Left ventricle myocardium inferior (tissue), 1 donor: Measurements from ENCODE around the gene RPS16. TPM values are rescaled to one million over a fixed set of nuclear protein-coding genes. Genes with fewer than 3 reads are reported as not detected.
A peak's percentile ranks its signal among the peaks of the same experiment; 100 is the strongest.

Source experiments
- DNase-seq: peaks from one replicate; pipeline ENCODE4 v3.0.0-alpha.2; 2020
- H3K27ac ChIP-seq: fragments of 200-600 bp; replicated peaks from 2 replicates; pipeline ENCODE4 v1.8.0; 2021
- H3K27me3 ChIP-seq: fragments of 200-600 bp; 2 replicates; pipeline ENCODE4 v1.8.0; 2021; ENCODE audit warnings: low read depth
- H3K36me3 ChIP-seq: fragments of 200-600 bp; 2 replicates; pipeline ENCODE4 v1.8.0; 2021
- H3K4me1 ChIP-seq: fragments of 200-600 bp; 2 replicates; pipeline ENCODE4 v1.8.0; 2021
- H3K4me3 ChIP-seq: fragments of 200-600 bp; 2 replicates; pipeline ENCODE4 v1.8.0; 2021; ENCODE audit warnings: mild to moderate bottlenecking, moderate library complexity
- H3K9me3 ChIP-seq: fragments of 200-600 bp; replicated peaks from 2 replicates; pipeline ENCODE4 v1.8.0; 2021
- intact Hi-C: fragments of 100-400 bp; cut with micrococcal nuclease; formaldehyde crosslinking; loops from one replicate; pipeline ENCODE4 v1.11.0; 2022
- total RNA-seq: library from RNA; stranded (reverse); fragmentation: NEBNext Ultra II Directional; extraction: Animal tissue kit (Norgen Biotek cat#: 25700); gene quantifications from one replicate; pipeline ENCODE4 v1.2.1, GENCODE V29; 2021
- TF ChIP-seq, protein P1 (sequence below): fragments of 200-600 bp; IDR thresholded peaks from 2 replicates; pipeline ENCODE4 v1.8.0; 2021; ENCODE audit warnings: antibody characterized with exemption, mild to moderate bottlenecking, borderline replicate concordance
- donor health status: DM: no; HTN: yes; CAD: no; lungs with severe emphysema.

Gene RPS16
- total RNA-seq, 1 donor from 2014 or later: 1,107 TPM

DNA sequence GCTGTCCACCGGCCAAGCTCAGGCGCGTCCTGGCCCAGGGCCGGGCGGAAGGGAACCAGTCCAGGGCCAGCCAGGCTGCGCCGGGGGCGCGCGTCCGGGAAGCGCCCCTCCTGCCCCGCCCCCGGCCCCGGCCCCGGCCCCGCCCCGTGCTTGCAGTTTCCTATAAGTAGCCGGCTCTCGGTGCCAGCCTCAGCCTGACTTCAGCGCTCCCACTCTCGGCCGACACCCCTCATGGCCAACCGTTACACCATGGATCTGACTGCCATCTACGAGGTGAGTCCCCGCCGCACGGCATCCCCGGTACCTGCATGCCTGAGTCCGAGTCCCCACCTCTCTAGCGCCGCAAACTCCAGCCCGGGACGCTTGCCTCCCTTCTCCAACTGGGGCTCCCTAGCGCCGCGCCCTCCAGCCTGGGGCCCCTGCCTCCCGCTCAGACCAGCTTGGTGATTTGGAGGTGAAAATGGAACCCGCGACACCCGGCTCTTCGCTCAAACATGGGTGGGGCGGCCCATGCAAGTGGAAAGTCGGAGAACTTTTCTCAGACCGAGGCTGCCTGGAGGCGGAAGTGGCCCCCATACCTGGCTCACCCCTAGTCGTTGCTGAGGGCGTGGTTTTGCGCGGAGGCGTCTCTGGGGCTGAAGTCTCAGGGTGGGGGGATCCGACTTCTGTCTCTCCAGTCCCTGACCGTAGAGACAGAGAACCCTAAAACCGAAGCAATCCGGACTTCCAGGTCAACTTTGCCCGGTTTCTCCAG is 28.9 kb downstream of the RPS16 start, which contains the start of gene ZFP36:
Gene ZFP36, plus strand, starts transcription at position 192 of the 754 bp plus-strand sequence. Its CDS starts 58 bp downstream, at position 250.
- Histone ChIP-seq H3K36me3 (peaks cover 16% of the 10 kb centered on the region), H3K4me3 (peak within 1 kb of the TSS; percentile 87), H3K27me3 (no peaks in the 10 kb centered on the region), H3K9me3 (no peaks in the 10 kb centered on the region), H3K4me1 (peaks cover 91% of the 10 kb centered on the region), H3K27ac (peak within 1 kb of the TSS; percentile 99)
- intact Hi-C loops: no loop called here
- TF ChIP-seq, protein P1, sequence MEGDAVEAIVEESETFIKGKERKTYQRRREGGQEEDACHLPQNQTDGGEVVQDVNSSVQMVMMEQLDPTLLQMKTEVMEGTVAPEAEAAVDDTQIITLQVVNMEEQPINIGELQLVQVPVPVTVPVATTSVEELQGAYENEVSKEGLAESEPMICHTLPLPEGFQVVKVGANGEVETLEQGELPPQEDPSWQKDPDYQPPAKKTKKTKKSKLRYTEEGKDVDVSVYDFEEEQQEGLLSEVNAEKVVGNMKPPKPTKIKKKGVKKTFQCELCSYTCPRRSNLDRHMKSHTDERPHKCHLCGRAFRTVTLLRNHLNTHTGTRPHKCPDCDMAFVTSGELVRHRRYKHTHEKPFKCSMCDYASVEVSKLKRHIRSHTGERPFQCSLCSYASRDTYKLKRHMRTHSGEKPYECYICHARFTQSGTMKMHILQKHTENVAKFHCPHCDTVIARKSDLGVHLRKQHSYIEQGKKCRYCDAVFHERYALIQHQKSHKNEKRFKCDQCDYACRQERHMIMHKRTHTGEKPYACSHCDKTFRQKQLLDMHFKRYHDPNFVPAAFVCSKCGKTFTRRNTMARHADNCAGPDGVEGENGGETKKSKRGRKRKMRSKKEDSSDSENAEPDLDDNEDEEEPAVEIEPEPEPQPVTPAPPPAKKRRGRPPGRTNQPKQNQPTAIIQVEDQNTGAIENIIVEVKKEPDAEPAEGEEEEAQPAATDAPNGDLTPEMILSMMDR: no peak
- DNase-seq: peak; percentile 91

DNA sequence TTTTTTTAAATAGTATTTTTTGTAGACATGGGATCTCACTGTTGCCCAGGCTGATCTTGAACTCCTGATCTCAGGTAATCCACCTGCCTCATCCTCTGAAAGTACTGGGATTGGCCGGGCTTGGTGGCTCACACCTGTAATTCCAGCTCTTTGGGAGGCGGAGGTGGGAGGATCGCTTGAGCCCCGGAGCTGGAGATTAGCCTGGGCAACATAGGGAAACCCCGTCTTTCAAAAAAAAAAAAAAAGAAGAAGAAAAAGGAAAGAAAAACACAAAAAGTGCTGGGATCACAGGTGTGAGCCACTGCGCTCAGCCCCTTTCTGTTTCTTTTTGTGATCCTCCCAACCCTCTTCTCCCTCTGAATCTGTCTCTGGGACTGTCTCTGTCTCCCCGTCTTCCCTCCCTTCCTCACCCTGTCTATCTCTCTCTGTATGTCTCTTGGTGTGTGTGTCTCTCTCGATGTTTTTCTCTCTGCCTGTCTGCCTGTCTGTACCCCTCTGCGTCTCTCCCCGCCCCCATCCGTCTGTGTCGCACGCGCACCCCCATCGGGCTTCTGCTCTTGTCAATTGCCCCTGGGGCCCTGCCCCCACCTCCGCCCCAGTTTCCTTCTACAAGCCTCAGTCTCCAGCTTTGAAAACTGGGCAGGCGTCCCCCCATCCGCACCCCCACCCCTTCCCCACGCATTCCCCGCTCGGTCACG is 29.6 kb downstream of the RPS16 start:
- Histone ChIP-seq H3K36me3 (peaks cover 16% of the 10 kb centered on the region), H3K4me1 (peaks cover 92% of the 10 kb centered on the region), H3K27me3 (no peaks in the 10 kb centered on the region), H3K9me3 (no peaks in the 10 kb centered on the region), H3K4me3 (peak overlapping the region; percentile 87), H3K27ac (peak overlapping the region; percentile 99)
- DNase-seq: no peak
- intact Hi-C loops: no loop called here
- TF ChIP-seq, protein P1: no peak

DNA sequence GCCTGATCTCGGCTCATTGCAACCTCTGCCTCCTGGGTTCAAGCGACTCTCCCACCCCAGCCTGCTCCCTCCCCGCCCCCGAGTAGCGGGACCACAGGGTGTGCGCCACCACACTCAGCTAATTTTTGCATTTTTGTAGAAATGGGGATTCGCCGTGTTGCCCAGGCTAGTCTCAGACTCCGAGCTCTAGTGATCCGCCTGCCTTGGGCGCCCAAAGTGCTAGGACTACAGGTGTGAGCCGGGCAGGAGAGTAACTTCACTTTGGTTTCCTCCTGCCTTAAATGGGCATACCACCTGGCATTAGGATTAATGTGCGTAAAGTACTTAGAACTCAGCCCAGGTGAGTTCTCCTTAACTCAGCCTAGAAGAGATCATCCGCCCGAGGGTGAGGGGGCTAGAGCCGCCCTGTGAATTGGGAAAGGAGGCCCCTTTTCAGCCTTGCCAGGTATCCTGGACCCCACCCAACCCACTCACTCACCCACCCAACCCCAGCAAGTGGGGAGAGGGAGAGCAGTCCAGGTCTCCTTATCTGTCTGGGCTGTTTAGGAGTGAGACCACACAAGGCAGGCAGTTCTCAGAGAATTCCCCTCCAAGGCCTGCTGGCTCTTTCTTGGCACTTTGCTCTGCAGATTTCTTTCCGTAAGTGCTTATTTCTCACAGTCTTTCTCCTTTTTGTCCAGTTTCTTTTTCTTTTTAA is 30.3 kb downstream of the RPS16 start:
- Histone ChIP-seq H3K36me3 (peaks cover 16% of the 10 kb centered on the region), H3K27me3 (no peaks in the 10 kb centered on the region), H3K27ac (peak overlapping the region; percentile 99), H3K4me3 (peak overlapping the region; percentile 87), H3K4me1 (peaks cover 86% of the 10 kb centered on the region), H3K9me3 (no peaks in the 10 kb centered on the region)
- no peak for DNase-seq
- TF ChIP-seq, protein P1: no peak
- intact Hi-C loops: no loop called here

DNA sequence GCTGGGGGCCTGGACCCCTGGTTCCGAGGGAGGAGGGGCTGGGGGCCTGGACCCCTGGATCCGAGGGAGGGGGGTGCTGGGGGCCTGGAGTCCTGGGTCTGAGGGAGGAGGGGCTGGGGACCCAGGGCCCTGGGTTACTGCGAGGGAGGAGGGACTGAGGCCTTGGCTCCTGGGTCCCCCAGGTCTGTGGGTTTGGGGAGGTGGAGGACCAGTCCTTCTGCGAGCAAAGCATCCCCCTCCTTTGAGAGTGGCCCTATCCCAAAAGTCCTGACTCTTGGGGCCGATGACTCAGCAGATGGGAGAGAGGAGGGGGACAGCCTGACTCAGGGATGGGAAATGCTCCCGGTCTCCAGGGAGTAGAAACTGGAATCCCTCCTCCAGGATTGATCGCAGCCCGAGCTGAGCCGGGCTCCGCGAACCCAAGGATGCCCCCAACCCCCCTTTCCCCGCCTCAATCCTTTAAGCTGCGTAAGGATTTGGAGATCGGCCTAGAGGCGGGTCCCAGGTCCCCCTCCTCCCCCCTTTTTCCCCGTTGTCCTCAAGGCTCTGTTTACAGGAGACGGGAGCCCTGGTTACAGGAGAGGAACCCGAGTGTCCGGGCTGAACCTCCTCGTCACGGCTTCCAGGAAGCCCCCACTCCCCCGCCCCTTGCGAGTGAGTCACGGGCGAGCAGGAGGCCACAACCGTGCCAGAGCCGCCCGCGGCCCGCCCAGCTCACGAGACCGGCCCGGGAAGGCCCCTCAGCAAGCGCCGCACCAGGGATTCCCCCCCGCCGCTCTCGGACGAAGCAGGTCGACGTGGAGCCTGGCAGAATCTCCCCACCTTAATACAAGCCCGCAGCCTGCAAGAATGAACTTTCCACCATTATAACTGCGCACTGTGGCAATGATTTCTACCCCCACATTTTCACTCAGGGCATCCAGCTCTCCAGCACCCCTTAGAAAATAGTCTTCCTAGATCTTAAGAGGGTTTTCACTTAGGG is 32.1 kb downstream of the RPS16 start:
- H3K27ac ChIP-seq: peak overlapping the region; percentile 99
- DNase-seq: peak; percentile 98
- intact Hi-C loops: no loop called here
- TF ChIP-seq, protein P1: no peak
- peaks cover 73% of the 10 kb centered on the region for H3K4me1 ChIP-seq
- peak overlapping the region; percentile 73 for H3K4me3 ChIP-seq
- H3K36me3 ChIP-seq: peaks cover 12% of the 10 kb centered on the region
- H3K9me3 ChIP-seq: no peaks in the 10 kb centered on the region
- H3K27me3 ChIP-seq: no peaks in the 10 kb centered on the region
